Measurements from ENCODE around the gene MRPL20.

DNA sequence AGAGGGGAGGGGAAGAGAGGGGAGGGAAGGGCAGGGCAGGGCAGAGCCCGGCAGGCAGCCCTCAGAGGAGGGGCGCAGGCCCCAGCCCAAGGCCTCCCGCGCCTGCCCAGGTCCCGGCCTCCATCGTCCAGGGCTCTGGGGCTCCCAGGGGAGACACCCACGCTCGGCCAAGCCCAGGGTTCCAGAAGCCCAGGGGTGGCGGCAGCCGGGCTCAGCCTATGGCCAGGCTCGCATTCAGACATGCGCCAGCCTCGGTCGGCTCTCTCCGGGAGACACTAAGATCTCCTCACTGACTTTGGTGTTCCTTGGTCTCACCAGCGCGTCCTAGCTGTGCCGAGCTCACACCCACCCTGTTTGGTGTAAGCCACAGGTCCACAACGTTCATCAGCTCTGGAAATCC is 21.1 kb upstream of the MRPL20 start:
- TF ChIP-seq, protein P1, sequence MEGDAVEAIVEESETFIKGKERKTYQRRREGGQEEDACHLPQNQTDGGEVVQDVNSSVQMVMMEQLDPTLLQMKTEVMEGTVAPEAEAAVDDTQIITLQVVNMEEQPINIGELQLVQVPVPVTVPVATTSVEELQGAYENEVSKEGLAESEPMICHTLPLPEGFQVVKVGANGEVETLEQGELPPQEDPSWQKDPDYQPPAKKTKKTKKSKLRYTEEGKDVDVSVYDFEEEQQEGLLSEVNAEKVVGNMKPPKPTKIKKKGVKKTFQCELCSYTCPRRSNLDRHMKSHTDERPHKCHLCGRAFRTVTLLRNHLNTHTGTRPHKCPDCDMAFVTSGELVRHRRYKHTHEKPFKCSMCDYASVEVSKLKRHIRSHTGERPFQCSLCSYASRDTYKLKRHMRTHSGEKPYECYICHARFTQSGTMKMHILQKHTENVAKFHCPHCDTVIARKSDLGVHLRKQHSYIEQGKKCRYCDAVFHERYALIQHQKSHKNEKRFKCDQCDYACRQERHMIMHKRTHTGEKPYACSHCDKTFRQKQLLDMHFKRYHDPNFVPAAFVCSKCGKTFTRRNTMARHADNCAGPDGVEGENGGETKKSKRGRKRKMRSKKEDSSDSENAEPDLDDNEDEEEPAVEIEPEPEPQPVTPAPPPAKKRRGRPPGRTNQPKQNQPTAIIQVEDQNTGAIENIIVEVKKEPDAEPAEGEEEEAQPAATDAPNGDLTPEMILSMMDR (IDR thresholded peaks at IDR 0.05): no peak
- TF ChIP-seq CHD2 (IDR thresholded peaks at IDR 0.05; ENCODE audit: low read length, partially characterized antibody) (no peak), EZH2phosphoT487 (IDR thresholded peaks at IDR 0.05; ENCODE audit: borderline replicate concordance, low read depth) (no peak), MXI1 (IDR thresholded peaks at IDR 0.05; ENCODE audit: low read depth, low read length) (no peak), TAF1 (IDR thresholded peaks at IDR 0.05; ENCODE audit: borderline replicate concordance, low read depth, low read length) (no peak), GATA2 (CRISPR knock-in tag; IDR thresholded peaks at IDR 0.05) (no peak), FOXM1 (IDR thresholded peaks at IDR 0.05; ENCODE audit: low read depth) (no peak), MEF2A (IDR thresholded peaks at IDR 0.05; ENCODE audit: borderline replicate concordance, low read depth) (no peak), RAD21 (IDR thresholded peaks at IDR 0.05; ENCODE audit: low read length) (no peak)
- TF ChIP-seq, protein P2, sequence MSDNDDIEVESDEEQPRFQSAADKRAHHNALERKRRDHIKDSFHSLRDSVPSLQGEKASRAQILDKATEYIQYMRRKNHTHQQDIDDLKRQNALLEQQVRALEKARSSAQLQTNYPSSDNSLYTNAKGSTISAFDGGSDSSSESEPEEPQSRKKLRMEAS (IDR thresholded peaks at IDR 0.05; ENCODE audit: low read depth): no peak

All from SK-N-SH (cell line).